ENCODE data around the gene AFF3.

DNA sequence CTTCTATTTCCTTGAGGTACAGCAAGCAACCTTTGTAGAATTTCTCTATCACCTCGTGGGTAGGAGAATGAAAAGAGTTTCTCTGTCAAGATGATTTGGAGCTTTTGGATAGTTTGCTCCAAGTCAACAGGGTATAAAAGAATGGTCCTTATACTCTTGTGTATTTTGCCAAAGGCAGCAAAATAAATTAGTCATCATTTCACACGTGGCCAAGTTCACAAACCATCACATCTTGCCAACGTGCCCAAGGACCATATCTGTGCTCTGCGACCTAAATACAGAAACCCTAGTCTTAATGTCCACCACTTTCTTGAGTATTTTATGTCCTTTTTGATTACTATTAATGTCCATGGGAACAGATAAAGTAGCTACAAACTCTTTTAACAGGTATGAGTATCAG is 262.9 kb downstream of the AFF3 start:
- TF ChIP-seq CTCF (IDR thresholded peaks at IDR 0.05; ENCODE audit: low read depth, low read length) (no peak), EZH2phosphoT487 (IDR thresholded peaks at IDR 0.05; ENCODE audit: low read depth) (no peak)
